Calu3 (cell line): ENCODE data around the gene CHST12. TPM values are rescaled to one million over a fixed set of nuclear protein-coding genes. Genes with fewer than 3 reads are reported as not detected.
"Not testable (repeated sequence)": the region's sequence is repeated elsewhere in the genome, so short reads cannot be mapped to it uniquely, and the experiment has no call there.

Experiments used
- BruUV-seq: library from RNA; stranded (reverse); fragments of 400-500 nt; replicated peaks from 2 replicates; lab custom pipeline; 2021; lab: Mats Ljungman, UMichigan
- CTCF ChIA-PET: fragments of 300-600 bp; sonication (Branson Sonifier 250); formaldehyde crosslinking; loops from one replicate; lab custom pipeline; 2022; ENCODE audit warnings: antibody characterized with exemption; lab: Charles Lee
- DNase-seq: peaks from one replicate; pipeline ENCODE4 v3.0.0; 2022
- H3K27ac Mint-ChIP-seq: one replicate; pipeline ENCODE4 v1.8.0; 2022; ENCODE audit warnings: mixed read lengths; ENCODE audit not compliant: unreplicated experiment
- H3K27me3 Mint-ChIP-seq: one replicate; pipeline ENCODE4 v1.8.0; 2022; ENCODE audit warnings: mixed read lengths; ENCODE audit not compliant: unreplicated experiment
- H3K36me3 Mint-ChIP-seq: one replicate; pipeline ENCODE4 v1.8.0; 2022; ENCODE audit warnings: mild to moderate bottlenecking, moderate library complexity, mixed read lengths; ENCODE audit not compliant: insufficient read depth, unreplicated experiment
- H3K4me1 Mint-ChIP-seq: one replicate; pipeline ENCODE4 v1.8.0; 2022; ENCODE audit warnings: mild to moderate bottlenecking, low read depth, mixed read lengths; ENCODE audit not compliant: unreplicated experiment
- H3K4me3 Mint-ChIP-seq: one replicate; pipeline ENCODE4 v1.8.0; 2022; ENCODE audit warnings: mild to moderate bottlenecking, low read depth, moderate library complexity, mixed read lengths; ENCODE audit not compliant: unreplicated experiment
- H3K9me3 Mint-ChIP-seq: one replicate; pipeline ENCODE4 v1.8.0; 2022; ENCODE audit warnings: low read depth, mixed read lengths; ENCODE audit not compliant: unreplicated experiment
- CTCF ChIP-seq: fragments of 200-600 bp; IDR thresholded peaks from one replicate; pipeline ENCODE4 v1.8.0; 2022; ENCODE audit warnings: antibody characterized with exemption; ENCODE audit not compliant: unreplicated experiment
- intact Hi-C: fragments of 100-400 bp; cut with micrococcal nuclease; formaldehyde crosslinking; loops from one replicate; pipeline ENCODE4 v1.10.0; 2022; ENCODE audit not compliant: unreplicated experiment
- total RNA-seq: library from RNA; stranded (reverse); gene quantifications from 2 replicates; pipeline ENCODE4 v1.2.3, GENCODE V29; 2022

Gene CHST12
- total RNA-seq, 1 experiment from 2014 or later, result 21.2 TPM

- Mint-ChIP-seq H3K27ac (no peak overlapping the region), H3K27me3 (no peaks in the 10 kb centered on the region), H3K9me3 (peaks cover 3% of the 10 kb centered on the region), H3K36me3 (peaks cover 78% of the 10 kb centered on the region), H3K4me1 (no peaks in the 10 kb centered on the region), H3K4me3 (no peak overlapping the region)
- CTCF ChIA-PET, result no interaction called here
- BruUV-seq, result no TSS peak
- DNase-seq, result no peak
- intact Hi-C loops, result no loop called here
- no peak for TF ChIP-seq CTCF
Observed at GRCh38 chr7:2381881-2382509, 21.4 kb upstream of the CHST12 start.

- intact Hi-C loops, result no loop called here
- H3K27ac Mint-ChIP-seq, result no peak overlapping the region
- peaks cover 66% of the 10 kb centered on the region for H3K36me3 Mint-ChIP-seq
- no peak overlapping the region for H3K4me3 Mint-ChIP-seq
- CTCF ChIA-PET, result interaction anchor here (0.7 to 1.1 kb wide), 2 partner anchors 16 to 85 kb away, joined by 3 to 5 read pairs; no protein-coding TSS in a partner anchor
- BruUV-seq, result no TSS peak
- H3K9me3 Mint-ChIP-seq, result no peaks in the 10 kb centered on the region
- H3K4me1 Mint-ChIP-seq, result no peaks in the 10 kb centered on the region
- H3K27me3 Mint-ChIP-seq, result no peaks in the 10 kb centered on the region
- no peak for TF ChIP-seq CTCF
- no peak for DNase-seq
Observed at GRCh38 chr7:2383543-2384274, 19.7 kb upstream of the CHST12 start.

- peak overlapping the region; percentile 19 for H3K27ac Mint-ChIP-seq
- no peak for DNase-seq
- H3K27me3 Mint-ChIP-seq, result no peaks in the 10 kb centered on the region
- H3K4me1 Mint-ChIP-seq, result no peaks in the 10 kb centered on the region
- CTCF ChIA-PET, result interaction anchor here (0.5 to 1.1 kb wide), 4 partner anchors 13 to 84 kb away, joined by 3 to 5 read pairs (median 4); no protein-coding TSS in a partner anchor
- no peak overlapping the region for H3K4me3 Mint-ChIP-seq
- TF ChIP-seq CTCF, result no peak
- H3K9me3 Mint-ChIP-seq, result no peaks in the 10 kb centered on the region
- peaks cover 57% of the 10 kb centered on the region for H3K36me3 Mint-ChIP-seq
- intact Hi-C loops, result no loop called here
- BruUV-seq, result no TSS peak
Observed at GRCh38 chr7:2384354-2385243, 18.8 kb upstream of the CHST12 start.

- intact Hi-C loops, H3K4me1 Mint-ChIP-seq, H3K27me3 Mint-ChIP-seq, H3K27ac Mint-ChIP-seq, H3K9me3 Mint-ChIP-seq, H3K4me3 Mint-ChIP-seq, BruUV-seq: not testable (repeated sequence)
- CTCF ChIA-PET, result interaction anchor here (0.6 kb wide), 1 partner anchor 8 kb away, joined by 3 read pairs; no protein-coding TSS in a partner anchor
- DNase-seq, result peak; percentile 41
- H3K36me3 Mint-ChIP-seq, result peaks cover 52% of the 10 kb centered on the region
Observed at GRCh38 chr7:2386122-2386521, 17.3 kb upstream of the CHST12 start.
